HG02798 (cell line): ENCODE results near the gene SSR3.

ENCODE experiments used
- ATAC-seq: cut with Tn5 transposase; IDR thresholded peaks from one replicate; pipeline ENCODE4 v1.9.1; 2021; ENCODE audit warnings: mild to moderate bottlenecking; ENCODE audit not compliant: unreplicated experiment, poor library complexity

SSR3 gene

DNA sequence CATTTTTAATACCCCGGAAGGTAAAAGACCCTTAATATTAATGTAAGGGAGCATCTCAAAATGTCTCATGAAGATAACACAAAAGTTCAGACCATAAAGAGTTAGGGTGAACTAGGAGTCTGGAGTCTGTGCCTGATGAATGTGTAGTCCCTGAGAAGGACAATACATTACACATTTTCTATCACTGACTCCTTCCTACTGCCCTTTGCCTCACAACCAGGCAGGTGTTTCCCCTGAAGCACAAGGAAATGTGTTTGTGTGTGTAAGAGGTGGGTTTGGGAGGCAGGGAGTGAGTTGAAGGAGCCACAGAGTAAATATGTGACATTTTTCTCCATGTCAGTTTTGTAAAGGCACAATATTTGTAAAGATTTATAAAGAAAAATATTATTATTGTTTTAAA, 59.1 kb downstream of the SSR3 start:
- ATAC-seq, result no peak

DNA sequence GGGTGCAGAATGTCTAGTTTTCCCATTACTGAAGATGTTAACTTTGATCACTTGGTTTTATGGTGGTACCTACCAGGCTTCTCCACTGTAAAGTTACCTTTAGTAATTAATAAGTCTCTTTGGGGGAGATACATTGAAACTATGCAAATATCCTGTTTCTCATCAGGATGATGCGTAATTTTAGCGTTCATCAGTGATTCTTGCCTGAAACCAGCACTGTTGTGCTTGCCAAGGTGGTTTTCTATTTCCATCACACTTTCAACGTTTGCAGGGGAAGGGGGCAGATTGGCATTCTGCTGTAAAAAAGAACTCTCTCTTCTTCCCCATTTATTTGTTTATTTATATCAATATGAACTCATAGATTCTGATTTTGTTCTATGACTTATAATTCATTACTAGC, 61.0 kb downstream of the SSR3 start:
- peak; percentile 54 for ATAC-seq

DNA sequence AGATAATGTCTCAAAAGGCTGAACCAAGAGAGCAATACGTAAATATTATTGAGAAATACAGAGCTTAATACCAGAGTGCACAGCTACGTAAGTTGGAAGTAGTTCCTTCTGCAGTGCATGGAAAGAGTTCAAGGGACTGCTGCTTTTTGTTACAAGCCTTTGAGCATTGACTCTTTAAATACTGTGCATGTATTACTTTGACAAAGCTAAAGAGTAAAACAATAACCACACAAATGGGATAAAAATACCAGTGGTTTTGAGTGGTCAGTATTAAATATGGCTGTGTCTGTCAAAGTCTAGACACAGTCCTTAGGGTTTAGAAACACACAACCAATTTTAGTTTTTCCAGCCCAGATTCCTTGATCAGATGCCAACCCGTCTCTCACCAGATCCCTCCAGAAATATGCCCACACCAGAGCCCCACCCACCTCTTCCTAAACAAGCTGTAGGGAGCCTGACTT, 62.1 kb downstream of the SSR3 start:
- ATAC-seq, result no peak

DNA sequence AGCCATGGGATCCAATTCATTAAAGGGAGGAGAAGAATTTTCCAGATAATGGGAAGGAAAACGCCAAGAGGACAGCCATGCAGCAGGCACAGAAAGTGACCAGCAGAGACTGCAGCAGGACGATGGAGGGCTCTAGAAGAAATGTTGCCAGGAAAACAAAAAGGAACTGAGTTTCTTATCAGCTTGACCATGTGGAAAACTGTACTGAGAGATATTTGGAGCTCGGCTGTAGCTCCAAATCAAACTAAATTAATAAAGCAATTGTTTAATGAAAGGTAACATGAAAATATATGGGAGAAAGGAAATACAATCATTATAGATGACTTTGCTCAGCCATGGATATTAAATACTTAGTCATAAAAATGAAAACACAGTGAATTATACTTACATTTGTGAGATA, 63.7 kb downstream of the SSR3 start:
- ATAC-seq, result no peak
